Ovary (tissue), 3 donors: ENCODE data around the gene BICD2.

ENCODE experiments used
- EP300 ChIP-seq: sonication (generic); formaldehyde crosslinking; IDR thresholded peaks from one replicate; pipeline ENCODE4 v1.6.1; 2017; ENCODE audit warnings: antibody characterized with exemption
- POLR2A ChIP-seq: fragments of 450-650 bp; IDR thresholded peaks from one replicate; pipeline ENCODE4 v1.6.1; 2017; ENCODE audit warnings: antibody characterized with exemption, mild to moderate bottlenecking, moderate library complexity
- TF ChIP-seq, protein P1 (sequence below), 3 donors: fragments of 450-650 bp in 2 of 3; fragments of 200-600 bp in 1 of 3; IDR thresholded peaks; one replicate each; pipeline versions ENCODE4 v1.5.1 to v1.8.0; 2016 to 2022; ENCODE audit warnings: antibody characterized with exemption in 3 of 3, mild to moderate bottlenecking in 1 of 3
- donor health status: DM: no; HTN: no; CAD: no.

DNA sequence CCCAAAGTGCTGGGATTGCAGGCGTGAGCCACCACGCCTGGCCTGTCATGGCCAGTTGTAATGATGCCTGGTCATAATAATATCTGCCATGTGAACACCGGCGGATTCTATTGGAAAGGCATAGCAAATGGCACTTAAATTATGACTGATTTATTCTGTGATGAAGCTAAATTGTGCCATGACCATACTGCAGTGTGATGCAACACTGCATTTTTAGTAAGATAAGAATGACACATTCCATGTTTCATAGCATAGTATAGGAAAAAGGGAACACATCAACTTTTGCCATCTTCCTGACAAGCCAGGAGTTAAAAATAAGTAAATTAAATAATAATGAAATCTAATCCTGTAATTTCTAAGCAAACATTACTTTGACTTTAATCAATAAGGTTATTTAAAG is 30.4 kb upstream of the BICD2 start:
- TF ChIP-seq, protein P1, sequence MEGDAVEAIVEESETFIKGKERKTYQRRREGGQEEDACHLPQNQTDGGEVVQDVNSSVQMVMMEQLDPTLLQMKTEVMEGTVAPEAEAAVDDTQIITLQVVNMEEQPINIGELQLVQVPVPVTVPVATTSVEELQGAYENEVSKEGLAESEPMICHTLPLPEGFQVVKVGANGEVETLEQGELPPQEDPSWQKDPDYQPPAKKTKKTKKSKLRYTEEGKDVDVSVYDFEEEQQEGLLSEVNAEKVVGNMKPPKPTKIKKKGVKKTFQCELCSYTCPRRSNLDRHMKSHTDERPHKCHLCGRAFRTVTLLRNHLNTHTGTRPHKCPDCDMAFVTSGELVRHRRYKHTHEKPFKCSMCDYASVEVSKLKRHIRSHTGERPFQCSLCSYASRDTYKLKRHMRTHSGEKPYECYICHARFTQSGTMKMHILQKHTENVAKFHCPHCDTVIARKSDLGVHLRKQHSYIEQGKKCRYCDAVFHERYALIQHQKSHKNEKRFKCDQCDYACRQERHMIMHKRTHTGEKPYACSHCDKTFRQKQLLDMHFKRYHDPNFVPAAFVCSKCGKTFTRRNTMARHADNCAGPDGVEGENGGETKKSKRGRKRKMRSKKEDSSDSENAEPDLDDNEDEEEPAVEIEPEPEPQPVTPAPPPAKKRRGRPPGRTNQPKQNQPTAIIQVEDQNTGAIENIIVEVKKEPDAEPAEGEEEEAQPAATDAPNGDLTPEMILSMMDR (IDR thresholded peaks at IDR 0.05) = no peak
- no peak for TF ChIP-seq EP300
- TF ChIP-seq POLR2A = no peak
